ENCODE measurements around the gene HAPLN1. TPM values are rescaled to one million over a fixed set of nuclear protein-coding genes. Genes with fewer than 3 reads are reported as not detected.

The HAPLN1 gene
- total and polyA plus RNA-seq, 2 of the 4 experiments (the other 2 are of a cell fraction) = under 0.01 to 0.07 TPM

GRCh38 chr5:83720836-83721537 lies at the start of gene HAPLN1 (continued):
- TF ChIP-seq, protein P1, sequence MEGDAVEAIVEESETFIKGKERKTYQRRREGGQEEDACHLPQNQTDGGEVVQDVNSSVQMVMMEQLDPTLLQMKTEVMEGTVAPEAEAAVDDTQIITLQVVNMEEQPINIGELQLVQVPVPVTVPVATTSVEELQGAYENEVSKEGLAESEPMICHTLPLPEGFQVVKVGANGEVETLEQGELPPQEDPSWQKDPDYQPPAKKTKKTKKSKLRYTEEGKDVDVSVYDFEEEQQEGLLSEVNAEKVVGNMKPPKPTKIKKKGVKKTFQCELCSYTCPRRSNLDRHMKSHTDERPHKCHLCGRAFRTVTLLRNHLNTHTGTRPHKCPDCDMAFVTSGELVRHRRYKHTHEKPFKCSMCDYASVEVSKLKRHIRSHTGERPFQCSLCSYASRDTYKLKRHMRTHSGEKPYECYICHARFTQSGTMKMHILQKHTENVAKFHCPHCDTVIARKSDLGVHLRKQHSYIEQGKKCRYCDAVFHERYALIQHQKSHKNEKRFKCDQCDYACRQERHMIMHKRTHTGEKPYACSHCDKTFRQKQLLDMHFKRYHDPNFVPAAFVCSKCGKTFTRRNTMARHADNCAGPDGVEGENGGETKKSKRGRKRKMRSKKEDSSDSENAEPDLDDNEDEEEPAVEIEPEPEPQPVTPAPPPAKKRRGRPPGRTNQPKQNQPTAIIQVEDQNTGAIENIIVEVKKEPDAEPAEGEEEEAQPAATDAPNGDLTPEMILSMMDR (conservative IDR thresholded peaks at IDR 0.05; ENCODE audit: low read depth, low read length) = no peak
- TF ChIP-seq RCOR1 (IDR thresholded peaks at IDR 0.05; ENCODE audit: insufficient replicate concordance, low read length) = no peak

- WGBS, 2 experiments (ENCODE audit: extremely low coverage in 2 of 2, insufficient read length in 1 of 2) = no CpG with 5 or more reads among the region's 3 CpGs
- H2BK15ac ChIP-seq (ENCODE audit: low read depth, low read length) = no peak overlapping the region
- dilution Hi-C loops (cut with HindIII; ENCODE audit: low sequenced_read_pairs, unreplicated experiment) (no loop called here), intact Hi-C loops (cut with micrococcal nuclease) (no loop called here), in situ Hi-C loops (cut with MboI; ENCODE audit: low sequenced_read_pairs) (no loop called here)
- no peak overlapping the region for H3K23ac ChIP-seq (ENCODE audit: low read depth, low read length)
- H2AFZ ChIP-seq (replicated peaks; ENCODE audit: low read length, poor library complexity) = no peak overlapping the region
- no peak overlapping the region for H2BK5ac ChIP-seq (ENCODE audit: low read depth, low read length, poor library complexity, severe bottlenecking)
- H4K91ac ChIP-seq (ENCODE audit: insufficient read depth, low read depth, low read length) = no peak overlapping the region
- H3K4me3 ChIP-seq (ENCODE audit: insufficient read depth, low read depth, low read length) = no peak overlapping the region
- no peak overlapping the region for H2AK9ac ChIP-seq (replicated peaks; ENCODE audit: low read depth, low read length, poor library complexity)
- H3K4me1 ChIP-seq (ENCODE audit: control insufficient read depth, insufficient read depth, low read length) = no peaks in the 10 kb centered on the region
- no peaks in the 10 kb centered on the region for H3K79me1 ChIP-seq (ENCODE audit: low read depth in 1 of 2, low read length in 2 of 2)
- DNase-seq (no peak), ATAC-seq (ENCODE audit: low read depth) (no peak)
- no peak overlapping the region for H3K4ac ChIP-seq (ENCODE audit: low read depth, low read length)
- no peak overlapping the region for H4K8ac ChIP-seq (ENCODE audit: low read depth in 2 of 2, low read length in 2 of 2)
- H2BK20ac ChIP-seq (ENCODE audit: low read depth, low read length) = no peak overlapping the region
- no peak overlapping the region for H3K18ac ChIP-seq (ENCODE audit: low read depth, low read length)
- H3K14ac ChIP-seq (replicated peaks; ENCODE audit: low read depth, low read length) = no peak overlapping the region
- H2BK120ac ChIP-seq (ENCODE audit: low read depth, low read length) = no peak overlapping the region
- ChIA-PET CTCF (no interaction called here), POLR2A (ENCODE audit: unreplicated experiment) (no interaction called here)
- H3K27me3 ChIP-seq (ENCODE audit: control insufficient read depth, insufficient read depth, low read length) = no peaks in the 10 kb centered on the region
- peaks cover 12% of the 10 kb centered on the region for H3K9me3 ChIP-seq (ENCODE audit: control insufficient read depth, insufficient read depth, low read length)
- no peak overlapping the region for H3K27ac ChIP-seq (ENCODE audit: insufficient read depth, low read length)
- no peak overlapping the region for H2AK5ac ChIP-seq (ENCODE audit: low read depth, low read length)
- no peaks in the 10 kb centered on the region for H4K20me1 ChIP-seq (ENCODE audit: insufficient read depth, low read length)
- no TSS peak for BruUV-seq (replicated peaks)
- no peaks in the 10 kb centered on the region for H3K9me1 ChIP-seq (ENCODE audit: insufficient read depth, low read length)
- no peak overlapping the region for H4K5ac ChIP-seq (ENCODE audit: low read depth, low read length)
- no peaks in the 10 kb centered on the region for H3K36me3 ChIP-seq (ENCODE audit: control insufficient read depth, insufficient read depth, low read length)
- no peak overlapping the region for H3K56ac ChIP-seq (ENCODE audit: extremely low read depth, insufficient read depth, low read length)
- no peak overlapping the region for H3K9ac ChIP-seq (ENCODE audit: low read depth, low read length)
- no peak overlapping the region for H3K4me2 ChIP-seq (ENCODE audit: low read depth, low read length)
- TF ChIP-seq MAFK (IDR thresholded peaks at IDR 0.05; ENCODE audit: low read depth, low read length) (no peak), POLR2A (IDR thresholded peaks at IDR 0.05; ENCODE audit: low read depth, low read length) (no peak), RAD21 (IDR thresholded peaks at IDR 0.05; ENCODE audit: low read length) (no peak), CEBPB (IDR thresholded peaks at IDR 0.05; ENCODE audit: low read depth, low read length) (no peak), MAZ (IDR thresholded peaks at IDR 0.05; ENCODE audit: borderline replicate concordance, low read depth, low read length) (no peak), CHD1 (IDR thresholded peaks at IDR 0.05; ENCODE audit: low read depth, low read length) (no peak), FOS (IDR thresholded peaks at IDR 0.05; ENCODE audit: low read depth, low read length) (no peak), MXI1 (IDR thresholded peaks at IDR 0.05; ENCODE audit: borderline replicate concordance, low read depth, low read length) (no peak), SMC3 (IDR thresholded peaks at IDR 0.05; ENCODE audit: low read depth, low read length) (no peak), RFX5 (IDR thresholded peaks at IDR 0.05; ENCODE audit: low read depth, low read length) (no peak), RCOR1 (IDR thresholded peaks at IDR 0.05; ENCODE audit: insufficient replicate concordance, low read length) (no peak)
- TF ChIP-seq, protein P1 (conservative IDR thresholded peaks at IDR 0.05; ENCODE audit: low read depth, low read length) = no peak
Measured at GRCh38 chr5:83767409-83767992, 46.8 kb upstream of the HAPLN1 start.
